HCT116 (cell line): ENCODE data around the gene ZSCAN25. TPM values are rescaled to one million over a fixed set of nuclear protein-coding genes. Genes with fewer than 3 reads are reported as not detected.
A peak's percentile ranks its signal among the peaks of the same experiment; 100 is the strongest.

Experiments
- ATAC-seq: fragments of 200-7000 bp; cut with Tn5 transposase; 2 replicates; pipeline ENCODE4 v1.9.1; 2020; ENCODE audit warnings: mild to moderate bottlenecking, moderate library complexity
- BruUV-seq: library from RNA; stranded (reverse); fragments of 400-500 nt; replicated peaks from 2 replicates; lab custom pipeline; 2021; lab: Mats Ljungman, UMichigan
- CTCF ChIA-PET: fragments of 300-600 bp; sonication (Branson Sonifier 250); formaldehyde crosslinking; loops from one replicate; lab custom pipeline; 2021; ENCODE audit warnings: antibody characterized with exemption; lab: Charles Lee
- POLR2A ChIA-PET: fragments of 300-600, 350-600 bp; sonication (Branson Sonifier 250); formaldehyde crosslinking; loops from one replicate; lab custom pipeline; 2021; ENCODE audit warnings: antibody characterized with exemption; lab: Charles Lee
- RAD21 ChIA-PET, 2 experiments: fragments of 300-600 bp; sonication (Branson Sonifier 250); formaldehyde crosslinking; loops; one replicate each; lab custom pipeline; 2023; ENCODE audit warnings: low total read pairs in 2 of 2; ENCODE audit not compliant: uncharacterized antibody in 2 of 2, unreplicated experiment in 2 of 2, low non-redundant PET in 1 of 2; lab: Charles Lee
- DNase-seq: peaks from one replicate; pipeline ENCODE4 v3.0.0-alpha.2; 2010; ENCODE audit warnings: low read depth, low spot score
- H2AFZ ChIP-seq: fragments of 200-600 bp; shearing (Covaris generic), sonication (generic); 2 replicates; pipeline ENCODE4 v1.6.1; 2017; ENCODE audit warnings: low read depth, mixed run types, mixed read lengths, antibody characterized with exemption, low read length; ENCODE audit not compliant: poor library complexity, severe bottlenecking
- H3K27ac ChIP-seq: 2 replicates; pipeline ENCODE4 v1.5.1; 2012; ENCODE audit warnings: low read depth, low read length
- H3K27me3 ChIP-seq: fragments of 200-600 bp; sonication (generic); 2 replicates; pipeline ENCODE4 v1.6.1; 2016; ENCODE audit warnings: mixed run types, low read length, mixed read lengths; ENCODE audit not compliant: insufficient read depth
- H3K36me3 ChIP-seq, 2 experiments: fragments of 200-500 bp in 1 of 2; fragments of 200-600 bp in 1 of 2; sonication (Bioruptor generic) in 1 of 2; sonication (generic) in 1 of 2; 2 replicates each; pipeline versions ENCODE4 v1.5.1 to v1.6.1; 2014 to 2016; ENCODE audit warnings: low read length in 2 of 2, inconsistent platforms in 1 of 2, mixed read lengths in 1 of 2, mixed run types in 1 of 2; ENCODE audit not compliant: insufficient read depth in 2 of 2, control insufficient read depth in 1 of 2
- H3K4me1 ChIP-seq, 2 experiments: fragments of 200-600 bp in 1 of 2; sonication (generic) in 1 of 2; 2 replicates each; pipeline versions ENCODE4 v1.5.1 to v1.6.1; 2012 to 2017; ENCODE audit warnings: low read length in 2 of 2, inconsistent platforms in 1 of 2, mild to moderate bottlenecking in 1 of 2, mixed read lengths in 1 of 2, mixed run types in 1 of 2, moderate library complexity in 1 of 2; ENCODE audit not compliant: insufficient read depth in 2 of 2, control insufficient read depth in 1 of 2
- H3K4me2 ChIP-seq: fragments of 200-600 bp; sonication (generic); 2 replicates; pipeline ENCODE4 v1.6.1; 2017; ENCODE audit warnings: mixed run types, low read length, mixed read lengths
- H3K4me3 ChIP-seq, 2 experiments: fragments of 200-600 bp in 1 of 2; sonication (generic) in 1 of 2; replicated peaks in 1 of 2; 2 replicates each; pipeline ENCODE4 v1.5.1; 2011 to 2016; ENCODE audit warnings: low read length in 2 of 2, control low read depth in 1 of 2, low read depth in 1 of 2, mild to moderate bottlenecking in 1 of 2, mixed read lengths in 1 of 2, mixed run types in 1 of 2
- H3K79me2 ChIP-seq: fragments of 200-600 bp; sonication (generic); 2 replicates; pipeline ENCODE4 v1.6.1; 2017; ENCODE audit warnings: mild to moderate bottlenecking, mixed run types, low read length, moderate library complexity, mixed read lengths; ENCODE audit not compliant: insufficient read depth
- H3K9ac ChIP-seq: fragments of 200-600 bp; sonication (generic); 2 replicates; pipeline ENCODE4 v1.6.1; 2016; ENCODE audit warnings: low read length, mixed read lengths
- H3K9me2 ChIP-seq: fragments of 200-600 bp; sonication (generic), shearing (Covaris generic); 2 replicates; pipeline ENCODE4 v1.6.1; 2017; ENCODE audit warnings: mixed run types, mild to moderate bottlenecking, moderate library complexity; ENCODE audit not compliant: insufficient read depth
- H3K9me3 ChIP-seq, 2 experiments: fragments of 200-500 bp in 1 of 2; fragments of 200-600 bp in 1 of 2; sonication (Bioruptor generic) in 1 of 2; sonication (generic) in 1 of 2; 2 replicates each; pipeline ENCODE4 v1.6.1; 2014 to 2017; ENCODE audit warnings: low read length in 2 of 2, mixed read lengths in 2 of 2, inconsistent platforms in 1 of 2, low read depth in 1 of 2, mild to moderate bottlenecking in 1 of 2, mixed run types in 1 of 2, moderate library complexity in 1 of 2; ENCODE audit not compliant: control insufficient read depth in 1 of 2, insufficient read depth in 1 of 2
- H4K20me1 ChIP-seq: fragments of 200-600 bp; sonication (generic), shearing (Covaris generic); 2 replicates; pipeline ENCODE4 v1.6.1; 2017; ENCODE audit warnings: mixed run types, mild to moderate bottlenecking, moderate library complexity; ENCODE audit not compliant: insufficient read depth
- EGR1 ChIP-seq: IDR thresholded peaks from 2 replicates; pipeline ENCODE4 v1.6.1; 2012; ENCODE audit warnings: low read depth
- ELF1 ChIP-seq: IDR thresholded peaks from 2 replicates; pipeline ENCODE4 v1.6.1; 2012; ENCODE audit warnings: low read depth, borderline replicate concordance
- EZH2 ChIP-seq: fragments of 200-600 bp; sonication (generic); IDR thresholded peaks from 2 replicates; pipeline ENCODE4 v1.6.1; 2017; ENCODE audit warnings: antibody characterized with exemption, mixed run types
- JUND ChIP-seq: IDR thresholded peaks from 2 replicates; pipeline ENCODE4 v1.6.1; 2012
- POLR2A ChIP-seq: IDR thresholded peaks from 2 replicates; pipeline ENCODE4 v1.7.0; 2011; ENCODE audit warnings: borderline replicate concordance; ENCODE audit not compliant: insufficient read depth, insufficient read length; ENCODE audit errors: extremely low read depth
- POLR2AphosphoS5 ChIP-seq: IDR thresholded peaks from 2 replicates; pipeline ENCODE4 v1.6.1; 2011; ENCODE audit warnings: mild to moderate bottlenecking, low read depth, low read length, moderate library complexity
- SIN3A ChIP-seq: IDR thresholded peaks from 2 replicates; pipeline ENCODE4 v1.6.1; 2012; ENCODE audit warnings: low read depth
- SP1 ChIP-seq: IDR thresholded peaks from 2 replicates; pipeline ENCODE4 v1.6.1; 2012; ENCODE audit warnings: low read depth
- TCF7L2 ChIP-seq: IDR thresholded peaks from 2 replicates; pipeline ENCODE4 v1.7.0; 2011; ENCODE audit warnings: borderline replicate concordance, inconsistent platforms; ENCODE audit not compliant: insufficient read depth, insufficient read length; ENCODE audit errors: extremely low read depth
- ZFX ChIP-seq: fragments of 450-650 bp; IDR thresholded peaks from 2 replicates; pipeline ENCODE4 v1.6.1; 2017
- ZNF274 ChIP-seq: fragments of 200-500 bp; sonication (Bioruptor generic); IDR thresholded peaks from 2 replicates; pipeline ENCODE4 v1.6.1; 2014; ENCODE audit warnings: mild to moderate bottlenecking, low read depth, low read length, inconsistent platforms
- intact Hi-C: fragments of 100-400 bp; cut with micrococcal nuclease; formaldehyde crosslinking; loops from 2 replicates; pipeline ENCODE4 v1.10.0; 2022
- total RNA-seq: library from RNA; stranded (reverse); gene quantifications from one replicate; pipeline ENCODE4 v1.2.1, GENCODE V29; 2021; ENCODE audit not compliant: unreplicated experiment
- TF ChIP-seq, protein P1 (sequence below): IDR thresholded peaks from 2 replicates; pipeline ENCODE4 v1.6.1; 2012
- TF ChIP-seq, protein P2 (sequence below): IDR thresholded peaks from 2 replicates; pipeline ENCODE4 v1.6.1; 2012; ENCODE audit warnings: low read depth

The ZSCAN25 gene
- total RNA-seq, 1 experiment from 2014 or later = 14.0 TPM

DNA sequence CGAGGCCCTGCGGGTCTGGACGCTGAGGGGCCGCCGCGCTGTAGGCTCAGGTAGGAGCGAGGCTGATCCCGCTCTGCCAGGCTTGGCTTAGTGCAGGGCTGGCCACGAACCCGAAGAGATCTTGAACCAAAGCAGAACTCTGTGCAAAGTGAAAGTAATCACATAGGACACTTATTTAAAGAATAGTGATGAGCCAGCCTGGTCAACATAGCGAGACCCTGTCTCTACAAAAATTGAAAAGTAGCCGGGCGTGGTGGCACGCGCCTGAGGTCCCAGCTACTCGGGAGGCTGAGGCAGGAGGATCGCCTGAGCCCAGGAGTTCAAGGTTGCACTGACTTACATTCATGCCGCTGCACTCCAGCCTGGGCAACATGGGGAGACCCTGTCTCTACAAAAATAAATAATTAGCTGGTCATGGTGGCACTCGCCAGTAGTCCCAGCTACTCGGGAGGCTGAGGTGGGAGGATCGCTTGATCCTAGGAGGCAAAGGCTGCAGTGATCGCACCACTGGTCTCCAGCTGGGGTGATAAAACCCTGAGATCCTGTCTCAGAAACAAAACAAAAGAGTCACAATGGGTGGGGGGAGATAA is 541 bp downstream of the ZSCAN25 start:
- intact Hi-C loops = loop anchor here (5.0 to 10.0 kb wide), 3 partner anchors 60 to 115 kb away; partner anchors contain the start of genes ZKSCAN5, ZNF394 and ZNF655

More for the DNA sequence above, 541 bp downstream of the ZSCAN25 start:
- TF ChIP-seq EGR1 = no peak
- TF ChIP-seq TCF7L2 = no peak
- TF ChIP-seq ZNF274 = no peak
- TF ChIP-seq JUND = no peak
- no peak for TF ChIP-seq SP1
- TF ChIP-seq, protein P1, sequence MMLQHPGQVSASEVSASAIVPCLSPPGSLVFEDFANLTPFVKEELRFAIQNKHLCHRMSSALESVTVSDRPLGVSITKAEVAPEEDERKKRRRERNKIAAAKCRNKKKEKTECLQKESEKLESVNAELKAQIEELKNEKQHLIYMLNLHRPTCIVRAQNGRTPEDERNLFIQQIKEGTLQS = no peak
- peak; percentile 63; the same call in 1 of the 2 replicates for TF ChIP-seq ZFX
- no peak for TF ChIP-seq EZH2
- TF ChIP-seq ELF1 = no peak
- TF ChIP-seq SIN3A = peak; percentile 1; the same call in 1 of the 2 replicates
- no peak for TF ChIP-seq POLR2AphosphoS5
- TF ChIP-seq POLR2A = no peak
- TF ChIP-seq, protein P2, sequence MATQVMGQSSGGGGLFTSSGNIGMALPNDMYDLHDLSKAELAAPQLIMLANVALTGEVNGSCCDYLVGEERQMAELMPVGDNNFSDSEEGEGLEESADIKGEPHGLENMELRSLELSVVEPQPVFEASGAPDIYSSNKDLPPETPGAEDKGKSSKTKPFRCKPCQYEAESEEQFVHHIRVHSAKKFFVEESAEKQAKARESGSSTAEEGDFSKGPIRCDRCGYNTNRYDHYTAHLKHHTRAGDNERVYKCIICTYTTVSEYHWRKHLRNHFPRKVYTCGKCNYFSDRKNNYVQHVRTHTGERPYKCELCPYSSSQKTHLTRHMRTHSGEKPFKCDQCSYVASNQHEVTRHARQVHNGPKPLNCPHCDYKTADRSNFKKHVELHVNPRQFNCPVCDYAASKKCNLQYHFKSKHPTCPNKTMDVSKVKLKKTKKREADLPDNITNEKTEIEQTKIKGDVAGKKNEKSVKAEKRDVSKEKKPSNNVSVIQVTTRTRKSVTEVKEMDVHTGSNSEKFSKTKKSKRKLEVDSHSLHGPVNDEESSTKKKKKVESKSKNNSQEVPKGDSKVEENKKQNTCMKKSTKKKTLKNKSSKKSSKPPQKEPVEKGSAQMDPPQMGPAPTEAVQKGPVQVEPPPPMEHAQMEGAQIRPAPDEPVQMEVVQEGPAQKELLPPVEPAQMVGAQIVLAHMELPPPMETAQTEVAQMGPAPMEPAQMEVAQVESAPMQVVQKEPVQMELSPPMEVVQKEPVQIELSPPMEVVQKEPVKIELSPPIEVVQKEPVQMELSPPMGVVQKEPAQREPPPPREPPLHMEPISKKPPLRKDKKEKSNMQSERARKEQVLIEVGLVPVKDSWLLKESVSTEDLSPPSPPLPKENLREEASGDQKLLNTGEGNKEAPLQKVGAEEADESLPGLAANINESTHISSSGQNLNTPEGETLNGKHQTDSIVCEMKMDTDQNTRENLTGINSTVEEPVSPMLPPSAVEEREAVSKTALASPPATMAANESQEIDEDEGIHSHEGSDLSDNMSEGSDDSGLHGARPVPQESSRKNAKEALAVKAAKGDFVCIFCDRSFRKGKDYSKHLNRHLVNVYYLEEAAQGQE = no peak
- BruUV-seq = TSS peak; percentile 39
- DNase-seq (no peak), ATAC-seq (no peak)
- Histone ChIP-seq H3K79me2 (peaks cover 42% of the 10 kb centered on the region), H3K9me3 (no peaks in the 10 kb centered on the region), H3K9me2 (no peaks in the 10 kb centered on the region), H3K9ac (peak overlapping the region; percentile 97), H3K36me3 (peaks cover 25 to 28% of the 10 kb centered on the region in 2 experiments; a peak in 3 of 4 replicates), H3K4me2 (peak overlapping the region; percentile 92), H3K4me1 (peaks cover 9 to 24% of the 10 kb centered on the region in 2 experiments), H3K27ac (peak overlapping the region; percentile 61), H3K27me3 (no peaks in the 10 kb centered on the region), H3K4me3 (peak overlapping the region; percentile 99), H4K20me1 (no peaks in the 10 kb centered on the region), H2AFZ (no peak overlapping the region)
- CTCF ChIA-PET = no interaction called here
- RAD21 ChIA-PET = no interaction called here
- POLR2A ChIA-PET = interaction anchor here (0.7 to 1.9 kb wide), 4 partner anchors 9 to 146 kb away, joined by 3 to 6 read pairs (median 4); partner anchors contain the start of genes ZKSCAN5 and ZNF655
